ENCODE results near the gene ZNF571. TPM values are rescaled to one million over a fixed set of nuclear protein-coding genes. Genes with fewer than 3 reads are reported as not detected.

ZNF571 gene
- total and polyA plus RNA-seq, 10 of the 15 experiments (the other 5 are each of a cell fraction or from before 2014, with no cell fraction given): 0.27 to 1.5 (median 0.45) TPM

DNA sequence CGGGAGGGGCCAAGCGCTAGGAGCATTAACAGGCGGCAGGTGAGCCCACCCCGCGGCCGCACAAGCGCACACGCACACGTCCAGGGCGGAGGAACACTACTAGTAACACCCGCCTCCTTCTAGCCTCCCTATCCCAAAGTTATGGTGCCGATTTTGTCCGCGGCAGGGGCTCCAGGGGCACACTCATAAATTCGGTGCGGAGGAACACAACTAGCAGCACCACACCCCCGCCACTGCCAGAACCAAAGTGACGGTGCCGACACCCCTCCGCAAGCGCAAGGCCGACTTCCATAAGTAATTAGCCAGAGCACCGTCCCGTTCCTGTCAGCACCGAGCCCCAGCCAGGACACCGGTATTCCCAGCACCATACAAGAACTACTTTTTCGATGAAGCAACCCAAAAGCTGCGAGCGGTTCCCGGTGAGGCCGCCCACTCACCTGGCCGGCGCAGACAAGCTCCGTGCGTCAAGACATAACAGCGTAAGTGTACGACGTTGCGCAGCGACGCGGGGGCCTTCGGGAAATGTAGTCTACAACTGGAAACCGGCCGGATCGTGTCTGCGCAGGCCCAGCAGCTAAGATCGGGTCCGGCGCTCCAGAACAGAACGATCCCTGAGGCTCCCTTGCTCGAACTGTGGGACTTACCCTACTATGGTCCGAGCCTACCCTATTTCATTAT is at the start of gene ZNF571, which contains the start of gene ZNF540 (continued):
- no peak for TF ChIP-seq EP300 (IDR thresholded peaks at IDR 0.05; ENCODE audit: borderline replicate concordance in 1 of 2, control insufficient read depth in 1 of 2, low read depth in 2 of 2, low read length in 2 of 2)
- TF ChIP-seq, protein P1, sequence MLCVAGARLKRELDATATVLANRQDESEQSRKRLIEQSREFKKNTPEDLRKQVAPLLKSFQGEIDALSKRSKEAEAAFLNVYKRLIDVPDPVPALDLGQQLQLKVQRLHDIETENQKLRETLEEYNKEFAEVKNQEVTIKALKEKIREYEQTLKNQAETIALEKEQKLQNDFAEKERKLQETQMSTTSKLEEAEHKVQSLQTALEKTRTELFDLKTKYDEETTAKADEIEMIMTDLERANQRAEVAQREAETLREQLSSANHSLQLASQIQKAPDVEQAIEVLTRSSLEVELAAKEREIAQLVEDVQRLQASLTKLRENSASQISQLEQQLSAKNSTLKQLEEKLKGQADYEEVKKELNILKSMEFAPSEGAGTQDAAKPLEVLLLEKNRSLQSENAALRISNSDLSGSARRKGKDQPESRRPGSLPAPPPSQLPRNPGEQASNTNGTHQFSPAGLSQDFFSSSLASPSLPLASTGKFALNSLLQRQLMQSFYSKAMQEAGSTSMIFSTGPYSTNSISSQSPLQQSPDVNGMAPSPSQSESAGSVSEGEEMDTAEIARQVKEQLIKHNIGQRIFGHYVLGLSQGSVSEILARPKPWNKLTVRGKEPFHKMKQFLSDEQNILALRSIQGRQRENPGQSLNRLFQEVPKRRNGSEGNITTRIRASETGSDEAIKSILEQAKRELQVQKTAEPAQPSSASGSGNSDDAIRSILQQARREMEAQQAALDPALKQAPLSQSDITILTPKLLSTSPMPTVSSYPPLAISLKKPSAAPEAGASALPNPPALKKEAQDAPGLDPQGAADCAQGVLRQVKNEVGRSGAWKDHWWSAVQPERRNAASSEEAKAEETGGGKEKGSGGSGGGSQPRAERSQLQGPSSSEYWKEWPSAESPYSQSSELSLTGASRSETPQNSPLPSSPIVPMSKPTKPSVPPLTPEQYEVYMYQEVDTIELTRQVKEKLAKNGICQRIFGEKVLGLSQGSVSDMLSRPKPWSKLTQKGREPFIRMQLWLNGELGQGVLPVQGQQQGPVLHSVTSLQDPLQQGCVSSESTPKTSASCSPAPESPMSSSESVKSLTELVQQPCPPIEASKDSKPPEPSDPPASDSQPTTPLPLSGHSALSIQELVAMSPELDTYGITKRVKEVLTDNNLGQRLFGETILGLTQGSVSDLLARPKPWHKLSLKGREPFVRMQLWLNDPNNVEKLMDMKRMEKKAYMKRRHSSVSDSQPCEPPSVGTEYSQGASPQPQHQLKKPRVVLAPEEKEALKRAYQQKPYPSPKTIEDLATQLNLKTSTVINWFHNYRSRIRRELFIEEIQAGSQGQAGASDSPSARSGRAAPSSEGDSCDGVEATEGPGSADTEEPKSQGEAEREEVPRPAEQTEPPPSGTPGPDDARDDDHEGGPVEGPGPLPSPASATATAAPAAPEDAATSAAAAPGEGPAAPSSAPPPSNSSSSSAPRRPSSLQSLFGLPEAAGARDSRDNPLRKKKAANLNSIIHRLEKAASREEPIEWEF (IDR thresholded peaks at IDR 0.05; ENCODE audit: insufficient replicate concordance, low read depth, low read length): no peak
- TF ChIP-seq, protein P2, sequence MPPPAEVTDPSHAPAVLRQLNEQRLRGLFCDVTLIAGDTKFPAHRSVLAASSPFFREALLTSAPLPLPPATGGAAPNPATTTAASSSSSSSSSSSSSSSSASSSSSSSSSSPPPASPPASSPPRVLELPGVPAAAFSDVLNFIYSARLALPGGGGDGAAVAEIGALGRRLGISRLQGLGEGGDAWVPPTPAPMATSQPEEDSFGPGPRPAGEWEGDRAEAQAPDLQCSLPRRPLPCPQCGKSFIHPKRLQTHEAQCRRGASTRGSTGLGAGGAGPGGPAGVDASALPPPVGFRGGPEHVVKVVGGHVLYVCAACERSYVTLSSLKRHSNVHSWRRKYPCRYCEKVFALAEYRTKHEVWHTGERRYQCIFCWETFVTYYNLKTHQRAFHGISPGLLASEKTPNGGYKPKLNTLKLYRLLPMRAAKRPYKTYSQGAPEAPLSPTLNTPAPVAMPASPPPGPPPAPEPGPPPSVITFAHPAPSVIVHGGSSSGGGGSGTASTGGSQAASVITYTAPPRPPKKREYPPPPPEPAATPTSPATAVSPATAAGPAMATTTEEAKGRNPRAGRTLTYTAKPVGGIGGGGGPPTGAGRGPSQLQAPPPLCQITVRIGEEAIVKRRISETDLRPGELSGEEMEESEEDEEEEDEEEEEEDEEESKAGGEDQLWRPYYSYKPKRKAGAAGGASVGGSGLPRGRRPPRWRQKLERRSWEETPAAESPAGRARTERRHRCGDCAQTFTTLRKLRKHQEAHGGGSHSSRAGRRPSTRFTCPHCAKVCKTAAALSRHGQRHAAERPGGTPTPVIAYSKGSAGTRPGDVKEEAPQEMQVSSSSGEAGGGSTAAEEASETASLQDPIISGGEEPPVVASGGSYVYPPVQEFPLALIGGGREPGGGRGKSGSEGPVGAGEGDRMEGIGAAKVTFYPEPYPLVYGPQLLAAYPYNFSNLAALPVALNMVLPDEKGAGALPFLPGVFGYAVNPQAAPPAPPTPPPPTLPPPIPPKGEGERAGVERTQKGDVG (CRISPR knock-in tag; IDR thresholded peaks at IDR 0.05): no peak
- no peak for TF ChIP-seq SUPT20H (IDR thresholded peaks at IDR 0.05; ENCODE audit: borderline replicate concordance, control insufficient read depth, low read depth, low read length)
- TF ChIP-seq SUZ12 (IDR thresholded peaks at IDR 0.05; ENCODE audit: unreplicated experiment): no peak
- TF ChIP-seq ETV6 (conservative IDR thresholded peaks at IDR 0.05 in 1 of 2, IDR thresholded peaks at IDR 0.05 in 1 of 2; ENCODE audit: borderline replicate concordance in 1 of 2, low read depth in 1 of 2): no peak
- TF ChIP-seq RAD51 (IDR thresholded peaks at IDR 0.05): no peak
- TF ChIP-seq, protein P3, sequence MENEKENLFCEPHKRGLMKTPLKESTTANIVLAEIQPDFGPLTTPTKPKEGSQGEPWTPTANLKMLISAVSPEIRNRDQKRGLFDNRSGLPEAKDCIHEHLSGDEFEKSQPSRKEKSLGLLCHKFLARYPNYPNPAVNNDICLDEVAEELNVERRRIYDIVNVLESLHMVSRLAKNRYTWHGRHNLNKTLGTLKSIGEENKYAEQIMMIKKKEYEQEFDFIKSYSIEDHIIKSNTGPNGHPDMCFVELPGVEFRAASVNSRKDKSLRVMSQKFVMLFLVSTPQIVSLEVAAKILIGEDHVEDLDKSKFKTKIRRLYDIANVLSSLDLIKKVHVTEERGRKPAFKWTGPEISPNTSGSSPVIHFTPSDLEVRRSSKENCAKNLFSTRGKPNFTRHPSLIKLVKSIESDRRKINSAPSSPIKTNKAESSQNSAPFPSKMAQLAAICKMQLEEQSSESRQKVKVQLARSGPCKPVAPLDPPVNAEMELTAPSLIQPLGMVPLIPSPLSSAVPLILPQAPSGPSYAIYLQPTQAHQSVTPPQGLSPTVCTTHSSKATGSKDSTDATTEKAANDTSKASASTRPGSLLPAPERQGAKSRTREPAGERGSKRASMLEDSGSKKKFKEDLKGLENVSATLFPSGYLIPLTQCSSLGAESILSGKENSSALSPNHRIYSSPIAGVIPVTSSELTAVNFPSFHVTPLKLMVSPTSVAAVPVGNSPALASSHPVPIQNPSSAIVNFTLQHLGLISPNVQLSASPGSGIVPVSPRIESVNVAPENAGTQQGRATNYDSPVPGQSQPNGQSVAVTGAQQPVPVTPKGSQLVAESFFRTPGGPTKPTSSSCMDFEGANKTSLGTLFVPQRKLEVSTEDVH (IDR thresholded peaks at IDR 0.05; ENCODE audit: low read depth, partially characterized antibody): no peak
- no peak for TF ChIP-seq ZNF622 (IDR thresholded peaks at IDR 0.05)
- peak; percentile 92 to 99 for TF ChIP-seq EGR1 (IDR thresholded peaks at IDR 0.05; ENCODE audit: borderline replicate concordance in 1 of 2, low read depth in 2 of 2, low read length in 2 of 2)
- no peak for TF ChIP-seq FOXK2 (IDR thresholded peaks at IDR 0.05)
- TF ChIP-seq, protein P4, sequence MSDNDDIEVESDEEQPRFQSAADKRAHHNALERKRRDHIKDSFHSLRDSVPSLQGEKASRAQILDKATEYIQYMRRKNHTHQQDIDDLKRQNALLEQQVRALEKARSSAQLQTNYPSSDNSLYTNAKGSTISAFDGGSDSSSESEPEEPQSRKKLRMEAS (IDR thresholded peaks at IDR 0.05; ENCODE audit: low read depth, low read length): no peak
- TF ChIP-seq, protein P5, sequence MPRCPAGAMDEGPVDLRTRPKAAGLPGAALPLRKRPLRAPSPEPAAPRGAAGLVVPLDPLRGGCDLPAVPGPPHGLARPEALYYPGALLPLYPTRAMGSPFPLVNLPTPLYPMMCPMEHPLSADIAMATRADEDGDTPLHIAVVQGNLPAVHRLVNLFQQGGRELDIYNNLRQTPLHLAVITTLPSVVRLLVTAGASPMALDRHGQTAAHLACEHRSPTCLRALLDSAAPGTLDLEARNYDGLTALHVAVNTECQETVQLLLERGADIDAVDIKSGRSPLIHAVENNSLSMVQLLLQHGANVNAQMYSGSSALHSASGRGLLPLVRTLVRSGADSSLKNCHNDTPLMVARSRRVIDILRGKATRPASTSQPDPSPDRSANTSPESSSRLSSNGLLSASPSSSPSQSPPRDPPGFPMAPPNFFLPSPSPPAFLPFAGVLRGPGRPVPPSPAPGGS (IDR thresholded peaks at IDR 0.05; ENCODE audit: borderline replicate concordance, insufficient read depth, low read depth, low read length, poor library complexity, severe bottlenecking): no peak
- no peak for TF ChIP-seq CHD4 (IDR thresholded peaks at IDR 0.05)

All from GM12878 (cell line).